Activated CD4-positive, alpha-beta T cell treated with anti-CD3 and anti-CD28 coated beads, Interleukin-10, Interleukin-2, amounts not matched to agents 100 ng/mL and 50 ng/mL, durations not matched to agents 16 hours and 8 hours (primary cell): ENCODE results near the gene PPAT.
"Not testable (repeated sequence)": the region's sequence is repeated elsewhere in the genome, so short reads cannot be mapped to it uniquely, and the experiment has no call there.

ENCODE experiments used
- DNase-seq: peaks from one replicate; pipeline ENCODE4 v3.0.0-alpha.2; 2020

The PPAT gene

DNA sequence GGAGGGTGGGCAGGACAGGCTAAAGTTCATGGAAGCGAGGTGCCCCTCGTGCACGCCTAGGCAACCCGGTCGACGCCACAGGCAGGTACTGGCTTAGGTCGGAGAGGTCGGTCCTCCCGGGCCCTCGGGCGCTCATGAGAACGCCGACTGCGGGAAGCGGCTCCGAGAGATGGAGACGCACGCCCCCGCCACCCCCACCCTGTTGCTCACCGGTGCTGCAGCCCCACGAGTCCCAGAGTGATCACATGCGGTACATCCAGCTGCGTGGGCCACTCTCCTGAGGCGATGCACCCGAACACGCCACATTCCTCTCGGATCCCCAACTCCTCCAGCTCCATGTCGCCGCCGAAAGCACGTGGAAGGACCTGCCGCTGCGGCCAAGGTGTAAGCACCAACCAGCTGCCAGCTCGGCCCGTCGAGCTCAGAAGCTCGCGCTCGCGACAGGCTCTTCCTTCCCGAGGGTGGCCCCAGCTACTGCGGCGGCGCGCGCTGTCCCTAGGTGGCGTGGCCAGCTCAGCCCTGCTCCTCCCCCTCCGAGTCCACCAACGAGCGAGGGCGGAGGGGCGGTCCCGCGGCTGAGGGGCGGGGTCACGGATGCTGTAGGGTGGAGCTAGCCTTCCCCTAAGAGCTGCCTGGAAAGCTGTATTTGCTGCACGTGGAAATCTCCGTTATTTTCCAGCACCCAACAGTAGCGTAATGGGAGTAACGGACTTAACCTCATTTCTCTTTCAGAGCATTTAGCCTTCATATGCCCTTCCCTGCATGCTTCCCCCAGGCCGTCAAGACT lies at the start of gene PPAT:
PPAT (minus strand) TSS at position 476 of the 787 bp plus-strand sequence; CDS start at position 338, 138 bp downstream.
- peak; percentile 99 for DNase-seq

DNA sequence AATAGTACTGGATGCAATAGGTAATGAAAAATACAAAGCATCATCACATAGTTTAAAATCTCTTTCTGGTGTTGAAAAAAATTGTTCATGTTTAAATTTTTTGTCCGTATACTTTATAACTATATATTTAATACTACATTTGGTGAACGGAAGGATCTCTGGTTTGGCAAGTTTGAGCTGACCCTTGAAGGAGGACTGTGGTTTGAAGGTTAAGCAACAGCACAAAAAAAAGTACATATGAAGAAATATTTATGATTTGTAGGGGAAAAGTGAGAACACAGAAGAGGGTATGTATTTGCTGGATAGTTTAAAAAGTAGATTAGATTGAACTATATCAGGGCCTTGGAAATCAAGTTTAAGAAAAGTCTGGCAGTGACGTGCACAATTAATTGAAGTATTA lies 45.3 kb upstream of the PPAT start:
- no peak for DNase-seq

DNA sequence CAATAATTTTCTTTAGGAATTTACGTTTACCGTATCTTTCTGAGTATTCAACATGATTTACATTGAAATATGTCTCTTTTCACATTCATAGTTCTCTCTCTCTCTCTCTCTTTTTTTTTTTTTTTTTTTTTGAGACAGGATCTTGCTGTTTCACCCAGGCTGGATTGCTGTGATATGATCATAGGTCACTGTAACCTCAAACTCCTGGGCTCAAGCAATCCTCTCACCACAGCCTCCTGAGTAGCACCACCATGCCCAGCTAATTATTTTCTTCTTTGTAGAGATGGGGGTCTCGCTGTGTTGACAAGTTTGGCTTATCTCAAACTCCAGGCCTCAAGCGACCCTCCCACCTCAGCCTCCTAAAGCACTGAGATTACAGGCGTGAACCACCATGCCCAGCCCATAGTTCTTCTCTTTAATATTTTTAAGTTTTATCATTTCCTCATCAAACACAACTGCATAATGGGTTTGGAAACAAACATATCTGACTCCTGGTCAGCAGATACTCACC lies 41.8 kb upstream of the PPAT start:
- no peak for DNase-seq

DNA sequence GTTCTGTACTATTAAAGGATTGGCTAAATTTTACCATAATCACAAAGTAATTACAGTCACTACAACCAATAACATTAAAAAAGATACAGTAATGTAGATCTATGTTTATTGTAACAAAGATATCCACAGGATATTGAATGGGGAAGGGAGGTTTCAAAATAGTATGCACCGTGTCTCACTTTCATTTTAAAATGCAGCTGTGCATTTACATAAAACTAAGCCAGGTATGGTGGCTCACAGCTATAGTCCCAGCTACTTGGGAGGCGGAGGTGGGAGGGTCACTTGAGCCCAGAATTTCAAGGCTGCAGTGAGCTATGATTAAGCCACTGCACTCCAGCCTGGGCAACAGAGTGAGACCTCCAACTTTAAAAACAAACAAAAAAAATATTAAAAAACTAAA lies 40.5 kb upstream of the PPAT start:
- DNase-seq, result no peak

DNA sequence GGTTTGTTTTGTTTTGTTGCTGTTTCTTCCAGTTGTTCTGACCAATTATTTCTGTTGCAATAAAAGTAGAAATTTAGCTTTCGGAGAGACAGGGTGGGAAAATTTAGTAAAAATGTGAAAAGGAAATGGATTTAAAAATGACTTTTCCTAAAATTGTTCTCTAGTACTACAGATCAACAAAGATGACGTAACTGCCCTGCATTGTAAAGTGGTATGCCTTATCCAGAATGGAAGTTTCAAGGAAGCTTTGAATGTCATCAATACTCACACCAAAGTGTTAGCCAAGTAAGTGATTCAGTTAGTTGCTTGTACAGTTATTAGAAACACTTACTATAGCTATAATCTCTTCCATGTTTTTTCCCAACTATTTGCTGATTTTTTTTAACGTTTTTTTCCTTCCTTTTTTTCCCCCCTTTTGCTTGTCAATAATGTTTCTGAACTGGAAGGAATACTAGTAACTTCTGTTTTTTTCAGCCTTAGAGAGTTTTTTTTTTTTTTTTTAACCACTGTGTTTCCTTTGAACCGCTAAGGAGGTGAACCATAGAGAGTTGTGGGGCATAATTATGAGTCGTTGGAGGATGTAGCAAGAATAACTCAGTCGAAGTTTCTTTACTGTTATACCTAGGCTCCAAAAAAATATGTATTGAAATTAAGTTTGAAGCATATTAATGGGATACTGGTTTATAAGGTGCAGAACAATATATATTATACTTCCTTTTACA lies 34.2 kb upstream of the PPAT start:
- no peak for DNase-seq

DNA sequence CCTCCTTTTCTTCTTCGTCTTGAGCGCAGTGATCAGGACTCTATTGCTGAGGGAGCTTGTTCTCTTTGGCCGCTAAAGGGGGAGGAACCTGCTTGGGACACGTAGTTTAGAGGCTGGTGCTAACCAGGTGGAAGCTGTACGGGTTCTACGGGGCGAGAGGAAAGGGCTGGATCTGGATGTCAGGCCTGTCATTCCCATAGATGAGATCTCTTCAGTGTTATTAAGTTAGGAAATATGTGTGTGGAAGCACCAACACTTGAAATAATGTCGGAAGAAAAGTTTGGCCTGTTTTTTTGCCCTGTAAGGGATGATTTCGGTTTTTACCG lies 32.6 kb upstream of the PPAT start:
- DNase-seq, result peak; percentile 64

DNA sequence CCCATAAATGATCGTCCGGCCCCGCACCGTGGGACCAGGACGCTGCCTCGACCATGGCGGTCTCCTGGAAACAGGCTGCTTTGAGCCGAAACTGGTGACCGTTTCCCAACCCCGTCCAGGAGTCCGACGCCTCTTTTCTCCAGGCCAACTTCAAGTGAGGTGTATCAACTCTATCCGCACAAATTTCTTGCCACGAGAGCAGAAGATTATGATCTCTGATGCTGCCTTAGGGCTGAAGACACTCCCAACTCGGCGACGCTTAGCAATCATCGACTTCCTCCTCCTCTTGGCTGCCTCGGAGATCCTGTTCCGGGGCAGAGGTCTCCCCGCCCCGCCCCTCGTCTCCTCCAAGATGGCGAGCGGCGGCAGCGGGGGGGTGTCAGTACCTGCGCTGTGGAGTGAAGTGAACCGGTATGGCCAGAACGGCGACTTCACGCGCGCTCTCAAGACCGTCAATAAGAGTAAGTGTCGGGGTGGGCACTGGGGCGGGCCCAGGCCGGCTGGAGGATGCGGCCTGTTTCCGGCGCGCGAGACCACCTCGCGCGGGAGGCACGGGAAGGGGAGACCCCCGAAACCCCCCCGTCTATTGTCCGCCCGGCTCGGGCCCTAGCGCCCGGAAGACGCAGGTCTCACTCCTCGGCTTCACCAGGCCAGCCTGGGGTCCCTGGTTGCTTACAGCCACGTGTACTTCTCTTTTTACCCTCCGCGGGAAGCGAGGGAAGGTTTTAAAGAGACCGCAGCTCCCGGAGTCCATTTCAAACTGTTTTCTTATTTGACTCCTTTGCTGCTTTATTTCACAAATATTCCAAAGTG lies 32.1 kb upstream of the PPAT start, which contains the start of gene SRP72:
SRP72 (plus strand) TSS at position 334 of the 813 bp plus-strand sequence; CDS start at position 353, 19 bp downstream.
- DNase-seq, result peak; percentile 92

DNA sequence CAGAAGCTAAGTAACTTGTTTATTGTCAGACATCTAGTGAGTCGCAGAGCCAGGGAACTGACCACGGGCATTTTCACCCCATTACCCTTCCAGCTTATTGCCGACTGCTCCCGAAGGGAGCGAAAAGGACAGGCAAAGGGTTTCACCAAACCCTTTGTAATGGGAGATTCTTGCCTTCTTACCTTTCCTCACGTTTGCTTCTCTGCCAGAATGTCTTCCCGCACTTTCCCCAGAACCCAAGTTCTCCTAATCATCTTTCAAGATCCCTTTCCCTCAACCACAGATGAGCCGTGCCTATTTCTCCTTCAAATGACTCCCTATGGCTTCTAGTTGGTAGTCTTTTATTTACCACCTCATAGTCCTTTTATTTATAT lies 31.5 kb upstream of the PPAT start:
- no peak for DNase-seq

DNA sequence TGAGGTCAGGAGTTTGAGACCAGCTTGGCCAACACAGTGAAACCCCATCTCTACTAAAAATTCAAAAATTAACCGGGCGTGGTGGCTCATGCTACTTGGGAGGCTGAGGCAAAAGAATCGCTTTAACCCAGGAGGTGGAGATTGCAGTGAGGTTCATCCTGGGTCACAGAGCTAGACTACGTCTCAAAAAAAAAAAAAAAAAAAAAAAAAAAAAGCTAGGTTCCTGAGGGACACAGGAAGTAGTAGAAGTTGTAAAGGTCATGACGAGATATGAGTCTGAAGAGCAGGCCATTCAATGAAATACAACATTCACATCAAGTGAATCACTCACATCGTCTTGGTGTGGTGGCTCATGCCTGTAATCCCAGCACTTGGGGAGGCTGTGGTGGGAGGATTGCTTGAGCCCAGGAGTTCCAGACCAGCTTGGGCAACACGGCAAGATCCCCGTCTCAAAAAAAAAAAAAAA lies 30.9 kb upstream of the PPAT start:
- DNase-seq, result peak; percentile 48

DNA sequence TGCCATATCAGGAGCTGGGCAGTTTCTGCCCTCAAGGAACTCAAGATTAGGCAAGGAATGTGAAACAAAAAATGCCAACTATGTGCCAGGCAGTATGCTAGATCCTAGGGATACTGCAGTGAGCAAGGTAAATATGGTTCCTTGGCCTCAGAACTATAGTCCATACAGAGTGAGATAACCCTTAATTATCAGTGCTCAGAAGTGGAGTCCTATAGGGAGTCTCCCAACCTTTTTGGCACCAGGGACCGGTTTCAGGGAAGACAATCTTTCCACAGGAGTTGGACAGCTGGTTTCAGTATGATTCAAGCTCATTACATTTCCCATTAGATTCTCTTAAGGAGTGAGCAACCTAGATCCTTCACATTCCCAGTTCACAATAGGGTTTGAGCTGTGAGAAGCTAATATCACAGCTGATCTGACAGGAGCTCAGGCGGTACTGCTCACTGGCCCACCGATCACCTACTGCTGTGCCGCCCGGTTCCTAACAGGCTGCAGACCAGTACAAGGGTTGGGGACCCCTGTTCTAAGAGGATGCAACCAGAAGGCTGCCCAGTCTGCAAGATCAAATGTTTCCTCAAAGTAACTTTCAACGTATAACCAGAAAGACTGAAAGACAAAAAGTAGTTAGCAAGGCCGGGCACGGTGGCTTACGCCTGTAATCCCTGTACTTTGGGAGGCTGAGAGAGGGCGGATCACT lies 30.3 kb upstream of the PPAT start:
- DNase-seq, result no peak

DNA sequence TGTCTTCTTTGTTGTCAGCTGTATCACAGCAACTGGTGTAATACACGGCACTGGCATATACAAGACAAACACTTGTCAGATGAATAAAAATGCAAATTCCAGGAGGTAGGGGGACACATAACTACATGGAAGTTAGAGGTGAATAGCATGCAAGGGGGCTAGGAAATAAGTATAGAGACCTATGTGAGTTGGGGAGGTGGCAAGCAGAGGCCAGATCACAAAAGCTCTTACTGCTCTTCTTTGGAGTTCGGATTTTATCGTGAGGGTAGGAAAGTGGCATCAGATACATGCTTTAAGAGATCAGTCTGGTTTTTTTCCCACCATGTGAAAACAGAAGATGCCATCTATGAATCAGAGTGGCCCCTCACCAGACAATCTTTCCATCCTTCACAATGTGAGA lies 29.2 kb upstream of the PPAT start:
- DNase-seq, result no peak

DNA sequence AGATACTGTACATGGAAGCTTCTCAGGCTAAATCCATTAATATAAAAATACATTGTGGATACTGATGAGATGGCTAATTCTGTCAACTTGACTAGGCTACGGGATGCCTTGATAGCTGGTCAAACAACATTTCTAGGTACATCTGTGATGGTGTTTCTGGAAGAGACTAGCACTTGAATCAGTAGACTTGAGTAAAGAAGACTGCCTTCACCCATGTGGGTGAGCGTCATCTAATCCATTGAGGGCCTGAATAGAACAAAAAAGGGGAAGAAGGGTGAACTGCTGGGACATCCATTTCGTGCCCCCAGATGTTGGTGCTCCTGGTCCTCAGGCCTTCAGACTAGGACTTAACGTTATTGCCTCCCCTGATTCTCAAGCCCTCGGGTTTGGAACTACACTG lies 28.3 kb upstream of the PPAT start:
- DNase-seq, result no peak

DNA sequence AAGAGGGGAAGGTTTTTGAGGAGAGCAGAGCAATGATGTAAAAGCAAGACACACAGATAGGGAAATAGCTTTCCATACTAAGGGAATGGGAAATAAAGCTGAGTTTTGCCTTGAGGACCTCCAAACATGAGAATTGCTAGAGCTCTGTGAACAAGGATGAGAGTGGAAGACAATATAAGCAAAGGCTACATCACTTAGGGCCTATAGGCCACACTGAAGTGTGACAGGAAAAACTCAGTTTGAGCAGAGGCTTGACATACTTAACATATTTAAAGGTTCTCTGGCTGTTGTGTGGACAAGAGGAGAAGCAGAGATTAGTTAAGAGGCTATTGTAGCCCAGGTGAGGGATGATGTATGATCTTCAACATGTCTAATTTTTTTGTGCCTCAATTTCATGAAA lies 26.7 kb upstream of the PPAT start:
- DNase-seq, result no peak

DNA sequence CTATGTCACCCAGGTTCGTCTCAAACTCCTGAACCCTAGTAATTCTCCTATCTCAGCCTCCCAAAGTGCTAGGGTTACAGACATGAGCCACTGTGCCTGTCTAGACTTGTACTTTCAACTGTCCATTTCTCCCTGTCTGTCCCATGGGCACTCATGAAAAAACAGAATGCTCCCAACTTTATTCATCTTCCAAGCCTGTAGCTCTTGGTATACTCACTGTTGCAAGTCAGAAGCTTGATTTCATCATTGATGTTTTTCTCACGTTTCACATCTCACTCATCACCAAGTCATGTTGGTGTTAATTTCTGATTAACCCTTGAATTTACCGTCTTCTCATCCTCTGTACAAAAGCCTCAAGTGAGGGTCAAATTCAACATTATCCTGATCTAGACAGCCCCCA lies 24.7 kb upstream of the PPAT start:
- DNase-seq, result no peak

DNA sequence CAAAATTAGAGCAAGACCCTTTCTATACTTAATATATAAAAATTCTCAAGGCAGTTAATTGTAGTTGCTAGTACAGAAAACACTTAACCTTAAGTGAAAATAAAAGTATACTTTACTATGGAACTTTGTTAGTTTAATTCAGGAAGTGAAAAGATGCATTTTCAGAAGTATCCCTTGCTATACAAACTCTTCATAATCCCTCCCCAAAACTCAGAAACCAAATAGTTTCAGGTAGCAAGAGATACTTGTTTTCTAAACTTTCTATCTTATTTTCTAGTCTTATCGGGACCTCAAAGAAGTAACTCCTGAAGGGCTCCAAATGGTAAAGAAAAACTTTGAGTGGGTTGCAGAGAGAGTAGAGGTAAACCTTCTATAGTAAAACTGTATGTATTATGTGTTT lies 14.9 kb upstream of the PPAT start:
- DNase-seq, result no peak

DNA sequence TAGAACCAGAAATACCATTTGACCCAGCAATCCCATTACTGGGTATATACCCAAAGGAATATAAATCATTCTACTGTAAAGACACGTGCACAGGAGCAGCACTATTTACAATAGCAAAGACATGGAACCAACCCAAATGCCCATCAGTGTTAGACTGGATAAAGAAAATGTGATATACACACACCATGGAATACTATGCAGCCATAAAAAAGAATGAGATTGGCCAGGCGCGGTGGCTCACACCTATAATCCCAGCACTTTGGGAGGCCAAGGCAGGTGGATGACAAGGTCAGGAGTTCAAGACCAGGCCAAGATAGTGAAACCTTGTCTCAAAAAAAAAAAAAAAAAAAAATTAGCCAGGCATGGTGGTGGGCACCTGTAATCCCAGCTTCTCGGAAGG lies 14.1 kb upstream of the PPAT start:
- DNase-seq, result not testable (repeated sequence)

DNA sequence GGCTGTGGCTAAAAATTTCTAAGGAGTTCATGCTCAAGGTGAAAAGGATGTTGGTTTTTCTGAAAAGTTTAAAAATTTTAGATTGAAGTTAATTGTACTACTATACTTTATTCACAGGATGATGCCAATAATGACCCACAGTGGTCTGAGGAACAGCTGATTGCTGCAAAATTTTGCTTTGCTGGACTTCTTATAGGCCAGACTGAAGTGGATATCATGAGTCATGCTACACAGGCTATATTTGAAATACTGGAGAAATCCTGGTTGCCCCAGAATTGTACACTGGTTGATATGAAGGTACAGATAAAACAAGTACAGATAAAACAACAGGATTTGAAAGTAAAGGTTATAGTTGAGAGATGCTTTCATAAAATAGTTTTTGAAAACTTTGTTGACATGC lies 12.9 kb upstream of the PPAT start:
- no peak for DNase-seq

DNA sequence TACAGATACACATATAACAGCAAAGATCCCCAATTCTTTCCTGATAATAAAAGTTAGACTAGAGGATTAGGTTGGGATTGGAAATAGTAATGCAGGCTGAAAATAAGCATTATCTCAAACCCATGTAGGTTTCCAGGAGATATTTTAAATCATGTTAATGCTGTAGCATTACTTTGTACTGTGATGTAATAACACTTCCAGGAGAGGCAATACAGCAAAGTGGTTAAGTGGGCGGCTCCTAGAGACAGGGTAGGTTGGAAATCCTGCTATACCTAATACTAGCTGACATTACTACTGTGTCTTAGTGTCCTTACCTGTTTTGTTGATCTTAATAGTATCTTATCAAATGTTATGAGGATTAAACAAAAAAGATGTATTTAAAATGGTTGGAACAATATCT lies 10.3 kb upstream of the PPAT start:
- DNase-seq, result no peak

DNA sequence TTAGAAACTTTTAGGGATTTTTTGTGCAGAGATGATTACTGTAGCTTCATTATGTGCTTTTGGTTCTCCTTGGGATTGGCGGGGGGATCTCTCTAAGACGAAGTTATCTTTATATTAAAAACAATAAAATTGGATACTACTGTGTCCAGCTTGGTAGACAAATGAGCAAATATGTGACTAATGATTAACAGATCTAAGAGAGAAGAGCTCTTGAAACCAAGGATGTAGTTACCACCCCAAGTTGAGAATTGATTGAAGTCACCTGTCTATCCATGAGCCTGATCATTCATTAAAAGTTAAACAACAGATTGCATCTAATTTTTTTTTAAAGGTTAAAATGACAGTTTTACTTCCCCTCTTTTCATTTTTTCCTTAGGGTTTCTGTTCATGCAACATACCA lies 9.3 kb upstream of the PPAT start:
- DNase-seq, result no peak

DNA sequence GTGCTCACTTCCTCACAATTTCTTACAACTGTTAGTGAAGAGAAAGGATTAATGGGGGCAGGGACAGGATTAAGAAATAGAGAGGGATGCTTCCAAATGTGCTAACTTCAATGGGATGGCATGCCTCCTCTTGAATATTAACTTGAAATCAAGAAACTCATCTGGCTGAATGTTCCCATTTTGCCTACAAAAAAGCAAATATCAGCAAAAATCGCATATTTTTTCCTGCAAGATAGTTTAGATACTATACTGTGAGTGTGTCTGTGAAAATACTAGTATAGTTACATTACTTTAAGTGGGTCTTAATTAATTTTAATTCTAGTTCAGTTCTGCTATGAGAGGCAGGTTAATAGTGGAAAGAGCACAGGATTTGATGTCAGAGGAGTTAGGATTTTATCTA lies 5.6 kb upstream of the PPAT start:
- no peak for DNase-seq

DNA sequence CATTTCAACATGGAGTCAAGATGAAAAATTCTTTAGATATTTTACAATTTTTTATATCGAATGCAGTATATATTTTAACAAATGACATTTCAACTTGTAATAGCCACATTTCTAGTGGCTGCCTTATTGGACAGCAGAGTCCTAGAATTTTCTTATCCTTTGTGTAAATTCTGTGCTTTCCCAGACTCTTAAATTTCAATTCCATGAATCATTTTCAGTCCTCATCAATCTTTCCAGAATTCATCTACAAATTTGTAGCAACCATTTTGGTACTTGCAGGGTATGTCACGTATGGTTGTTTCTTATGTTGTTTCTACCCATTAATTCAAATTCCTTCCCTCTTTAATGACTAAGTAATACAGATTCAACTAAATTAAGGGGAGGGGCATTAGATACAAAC lies 3.4 kb upstream of the PPAT start:
- DNase-seq, result no peak

DNA sequence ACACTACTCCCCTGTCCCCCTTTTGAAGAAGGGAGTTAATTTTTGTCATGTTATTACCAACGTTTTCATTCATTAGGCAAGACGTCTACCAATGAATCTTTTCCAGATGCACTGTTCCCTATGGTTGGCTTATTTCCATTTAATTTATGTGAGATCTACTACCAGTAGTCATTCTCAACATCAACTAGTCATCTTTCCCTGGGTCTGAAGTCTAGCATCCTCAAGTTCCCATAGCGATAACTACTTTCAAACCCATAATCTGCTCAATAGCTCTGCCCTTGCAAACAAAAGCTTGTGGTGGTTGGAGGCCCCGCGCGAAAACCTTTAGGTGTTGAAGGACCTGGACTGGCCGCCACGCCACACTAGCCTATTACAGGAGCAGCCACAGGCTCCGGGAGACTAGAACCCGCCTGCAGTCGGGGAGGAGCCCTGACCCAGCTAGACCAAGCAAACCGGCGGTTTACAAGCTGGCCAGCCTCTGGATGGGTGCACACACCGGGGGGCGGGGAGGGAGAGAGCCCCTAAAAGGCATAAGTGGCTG lies 746 bp downstream of the PPAT start:
- peak; percentile 61 for DNase-seq

DNA sequence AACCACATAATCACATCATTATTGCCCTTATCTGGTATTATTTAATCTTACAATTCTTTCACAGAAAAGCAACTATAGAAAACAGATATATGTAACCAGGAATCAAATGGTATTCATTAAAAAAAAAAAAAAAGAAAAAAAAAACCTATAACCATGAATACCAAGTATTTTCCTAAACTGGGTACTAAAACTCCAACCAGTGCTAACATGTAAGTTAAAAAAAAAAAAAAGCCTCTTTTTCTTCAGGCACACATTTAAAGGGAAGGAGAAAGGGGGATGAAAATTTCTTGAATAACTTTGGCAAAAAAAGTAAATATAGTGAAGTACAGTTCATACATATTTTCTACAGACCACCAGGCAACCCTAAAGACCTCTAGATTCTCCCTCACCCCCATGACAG lies 2.1 kb downstream of the PPAT start:
- DNase-seq, result no peak
